COLO668 (cell line): ENCODE measurements around the gene FOXN1.

Experiments
- DNase-seq: peaks from one replicate; lab custom pipeline; 2025; ENCODE audit not compliant: unreplicated experiment; lab: John Stamatoyannopoulos, UW

FOXN1 gene

GRCh38 chr17:28478712-28479615, 27.2 kb upstream of the FOXN1 start:
- DNase-seq = no peak

GRCh38 chr17:28480278-28480677, 25.9 kb upstream of the FOXN1 start:
- no peak for DNase-seq

GRCh38 chr17:28480799-28481571, 25.2 kb upstream of the FOXN1 start:
- no peak for DNase-seq

- DNase-seq = no peak
Measured at GRCh38 chr17:28482551-28483199, 23.5 kb upstream of the FOXN1 start.

- no peak for DNase-seq
Measured at GRCh38 chr17:28484296-28484695, 21.9 kb upstream of the FOXN1 start.

GRCh38 chr17:28485049-28485448, 21.1 kb upstream of the FOXN1 start:
- no peak for DNase-seq

GRCh38 chr17:28487881-28488532, 18.1 kb upstream of the FOXN1 start:
- no peak for DNase-seq

- DNase-seq = no peak
Measured at GRCh38 chr17:28488533-28489276, 17.4 kb upstream of the FOXN1 start.

- no peak for DNase-seq
Measured at GRCh38 chr17:28491286-28491685, 14.9 kb upstream of the FOXN1 start.

GRCh38 chr17:28491860-28492259, 14.3 kb upstream of the FOXN1 start:
- no peak for DNase-seq

- DNase-seq = no peak
Measured at GRCh38 chr17:28492352-28493310, 13.5 kb upstream of the FOXN1 start.

- DNase-seq = no peak
Measured at GRCh38 chr17:28493460-28493859, 12.7 kb upstream of the FOXN1 start.

GRCh38 chr17:28494445-28495188, 11.5 kb upstream of the FOXN1 start:
- peak; percentile 60 for DNase-seq

- DNase-seq = no peak
Measured at GRCh38 chr17:28495635-28496034, 10.5 kb upstream of the FOXN1 start.

- peak; percentile 24 for DNase-seq
Measured at GRCh38 chr17:28497931-28498330, 8.2 kb upstream of the FOXN1 start.

GRCh38 chr17:28498652-28499363, 7.3 kb upstream of the FOXN1 start:
- DNase-seq = no peak

- peak; percentile 63 for DNase-seq
Measured at GRCh38 chr17:28499364-28499664, 6.8 kb upstream of the FOXN1 start.

- no peak for DNase-seq
Measured at GRCh38 chr17:28499684-28500357, 6.3 kb upstream of the FOXN1 start.
